D721Med (cell line): ENCODE measurements around the gene SPTBN2.

Experiments used
- DNase-seq: peaks from one replicate; pipeline ENCODE4 v3.0.0; 2011; ENCODE audit warnings: low spot score; ENCODE audit not compliant: insufficient read length
- FAIRE-seq: peaks from 2 replicates; lab custom pipeline; 2011; peaks lifted over from hg19 to GRCh38; lab: Jason Lieb, UNC
- TF ChIP-seq, protein P1 (sequence below): IDR thresholded peaks from 2 replicates; pipeline ENCODE4 v1.5.1; 2012; ENCODE audit warnings: mild to moderate bottlenecking, control low read depth; ENCODE audit not compliant: insufficient read depth; ENCODE audit errors: missing control alignments

SPTBN2 gene

GRCh38 chr11:66637557-66638176, 91.3 kb downstream of the SPTBN2 start:
- no peak for DNase-seq
- FAIRE-seq, result no peak
- TF ChIP-seq, protein P1, sequence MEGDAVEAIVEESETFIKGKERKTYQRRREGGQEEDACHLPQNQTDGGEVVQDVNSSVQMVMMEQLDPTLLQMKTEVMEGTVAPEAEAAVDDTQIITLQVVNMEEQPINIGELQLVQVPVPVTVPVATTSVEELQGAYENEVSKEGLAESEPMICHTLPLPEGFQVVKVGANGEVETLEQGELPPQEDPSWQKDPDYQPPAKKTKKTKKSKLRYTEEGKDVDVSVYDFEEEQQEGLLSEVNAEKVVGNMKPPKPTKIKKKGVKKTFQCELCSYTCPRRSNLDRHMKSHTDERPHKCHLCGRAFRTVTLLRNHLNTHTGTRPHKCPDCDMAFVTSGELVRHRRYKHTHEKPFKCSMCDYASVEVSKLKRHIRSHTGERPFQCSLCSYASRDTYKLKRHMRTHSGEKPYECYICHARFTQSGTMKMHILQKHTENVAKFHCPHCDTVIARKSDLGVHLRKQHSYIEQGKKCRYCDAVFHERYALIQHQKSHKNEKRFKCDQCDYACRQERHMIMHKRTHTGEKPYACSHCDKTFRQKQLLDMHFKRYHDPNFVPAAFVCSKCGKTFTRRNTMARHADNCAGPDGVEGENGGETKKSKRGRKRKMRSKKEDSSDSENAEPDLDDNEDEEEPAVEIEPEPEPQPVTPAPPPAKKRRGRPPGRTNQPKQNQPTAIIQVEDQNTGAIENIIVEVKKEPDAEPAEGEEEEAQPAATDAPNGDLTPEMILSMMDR, result no peak

- TF ChIP-seq, protein P1, result no peak
- no peak for FAIRE-seq
- no peak for DNase-seq
These were observed 92.6 kb downstream of the SPTBN2 start for GRCh38 chr11:66636411-66636810.
